Cardiac muscle cell (in vitro differentiated cells and primary cell): ENCODE measurements around the gene MCC. TPM values are rescaled to one million over a fixed set of nuclear protein-coding genes. Genes with fewer than 3 reads are reported as not detected.

Experiments
- DNase-seq, 2 donors: peaks; one replicate each; pipeline versions ENCODE4 v3.0.0 to v3.0.0-alpha.2; 2010 to 2017; ENCODE audit warnings: low read depth in 1 of 2, low spot score in 1 of 2
- H3K27ac ChIP-seq: fragments of 200-600 bp; sonication (generic); 2 replicates; pipeline ENCODE4 v1.5.1; 2016
- H3K27me3 ChIP-seq: fragments of 200-600 bp; sonication (generic); 2 replicates; pipeline ENCODE4 v1.6.0; 2016; ENCODE audit warnings: control low read depth
- H3K36me3 ChIP-seq: fragments of 200-600 bp; sonication (generic); 2 replicates; pipeline ENCODE4 v1.5.1; 2016; ENCODE audit warnings: control low read depth
- H3K4me1 ChIP-seq: fragments of 200-600 bp; sonication (generic); 2 replicates; pipeline ENCODE4 v1.8.1; 2017; ENCODE audit warnings: low read depth, mild to moderate bottlenecking, mixed run types
- H3K4me3 ChIP-seq: fragments of 200-600 bp; sonication (generic); 2 replicates; pipeline ENCODE4 v1.5.1; 2016; ENCODE audit warnings: mild to moderate bottlenecking
- H3K9me3 ChIP-seq: fragments of 200-600 bp; sonication (generic); 2 replicates; pipeline ENCODE4 v1.5.1; 2017; ENCODE audit warnings: low read depth, mild to moderate bottlenecking, control low read depth
- CTCF ChIP-seq: IDR thresholded peaks from 2 replicates; pipeline ENCODE4 v1.5.1; 2012; ENCODE audit warnings: low read depth, mild to moderate bottlenecking, low read length
- polyA plus RNA-seq: library from polyadenylated mRNA; unstranded; fragments of >200 nt; fragmentation: Nextera tagmentation; extraction: Ambion mirVana; gene quantifications from 2 replicates; pipeline ENCODE4 v1.2.1, GENCODE V29; 2016
- total RNA-seq: library from RNA; depleted of rRNA; stranded (reverse); fragments of >200 nt; gene quantifications from 2 replicates; pipeline ENCODE4 v1.2.3, GENCODE V29; 2016

The MCC gene
- total and polyA plus RNA-seq, 2 experiments from 2014 or later: 37.8 to 137 TPM

GRCh38 chr5:113378081-113378480, 110.2 kb downstream of the MCC start:
- Histone ChIP-seq H3K27me3 (no peaks in the 10 kb centered on the region), H3K9me3 (no peaks in the 10 kb centered on the region), H3K4me1 (peaks cover 17% of the 10 kb centered on the region), H3K36me3 (no peaks in the 10 kb centered on the region), H3K27ac (no peak overlapping the region), H3K4me3 (no peak overlapping the region)
- DNase-seq: peak in 1 of 2 donors; percentile 40
- no peak for TF ChIP-seq CTCF

DNA sequence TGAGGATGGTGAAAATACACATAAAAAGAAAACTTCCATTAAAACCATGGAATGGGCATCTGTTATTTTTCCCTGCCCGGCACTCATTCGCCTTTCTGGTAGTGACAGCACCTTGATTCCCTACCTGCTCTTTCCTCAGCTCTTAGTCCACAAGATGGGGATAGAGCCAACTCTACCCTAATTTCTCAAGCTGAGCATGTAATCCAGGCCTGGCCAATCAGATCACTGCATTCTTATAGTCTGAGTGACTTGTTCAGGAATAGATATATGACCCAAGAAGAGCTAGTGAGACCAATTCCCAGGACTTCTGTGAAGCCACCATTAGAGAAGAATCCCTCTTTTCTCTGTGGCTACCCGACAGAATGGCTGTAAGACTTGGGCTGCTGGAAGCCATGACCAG, 111.6 kb downstream of the MCC start:
- no peak for TF ChIP-seq CTCF
- Histone ChIP-seq H3K9me3 (no peaks in the 10 kb centered on the region), H3K4me3 (no peak overlapping the region), H3K27me3 (no peaks in the 10 kb centered on the region), H3K27ac (no peak overlapping the region), H3K36me3 (no peaks in the 10 kb centered on the region), H3K4me1 (peaks cover 17% of the 10 kb centered on the region)
- no peak for DNase-seq

DNA sequence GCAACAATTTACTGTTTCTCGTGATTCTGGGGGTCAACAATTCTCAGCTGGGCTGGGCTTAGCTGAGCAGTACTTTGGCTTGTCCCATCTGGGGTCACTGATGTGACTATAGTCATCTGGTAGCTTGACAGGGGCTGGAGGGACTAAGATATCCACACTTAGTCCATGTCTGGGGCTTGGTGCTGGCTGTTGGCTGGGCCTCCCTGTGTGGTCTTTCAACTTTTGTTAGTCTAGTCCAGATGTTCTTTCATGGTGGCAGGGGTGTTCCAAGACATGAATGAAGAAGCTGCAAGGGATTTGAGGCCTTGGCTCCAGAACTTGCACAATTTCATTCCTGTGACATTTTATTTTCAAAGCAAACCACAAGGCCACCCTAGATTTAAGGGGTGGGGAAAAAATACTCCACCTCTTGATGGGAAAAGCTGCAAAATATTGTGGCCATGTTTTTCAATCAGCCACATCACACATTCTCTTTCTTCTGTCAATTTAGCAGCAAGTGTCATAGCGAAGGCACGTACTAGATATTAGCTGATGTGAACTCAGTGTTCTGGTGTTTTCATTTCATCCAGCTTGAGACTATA, 112.7 kb downstream of the MCC start:
- no peaks in the 10 kb centered on the region for H3K27me3 ChIP-seq
- H3K9me3 ChIP-seq: no peaks in the 10 kb centered on the region
- no peak for DNase-seq
- no peaks in the 10 kb centered on the region for H3K36me3 ChIP-seq
- TF ChIP-seq CTCF: no peak
- H3K4me3 ChIP-seq: no peak overlapping the region
- H3K4me1 ChIP-seq: peaks cover 9% of the 10 kb centered on the region
- H3K27ac ChIP-seq: no peak overlapping the region

- Histone ChIP-seq H3K27me3 (no peaks in the 10 kb centered on the region), H3K4me3 (no peak overlapping the region), H3K36me3 (no peaks in the 10 kb centered on the region), H3K4me1 (no peaks in the 10 kb centered on the region), H3K27ac (no peak overlapping the region), H3K9me3 (no peaks in the 10 kb centered on the region)
- no peak for DNase-seq
- no peak for TF ChIP-seq CTCF
These were observed 114.8 kb downstream of the MCC start for GRCh38 chr5:113373426-113373825.

GRCh38 chr5:113371721-113372196, 116.5 kb downstream of the MCC start:
- peak in 1 of 2 donors; percentile 64 for DNase-seq
- Histone ChIP-seq H3K27ac (no peak overlapping the region), H3K4me1 (no peaks in the 10 kb centered on the region), H3K4me3 (no peak overlapping the region), H3K9me3 (no peaks in the 10 kb centered on the region), H3K36me3 (no peaks in the 10 kb centered on the region), H3K27me3 (no peaks in the 10 kb centered on the region)
- TF ChIP-seq CTCF: no peak
